Keratinocyte (primary cell): ENCODE data around the gene CILP2. TPM values are rescaled to one million over a fixed set of nuclear protein-coding genes. Genes with fewer than 3 reads are reported as not detected.

Experiments used
- DNase-seq: peaks from one replicate; pipeline ENCODE4 v3.0.0-alpha.2; 2011; ENCODE audit warnings: low read depth, missing footprints, low spot score
- FAIRE-seq: peaks from 2 replicates; lab custom pipeline; 2011; peaks lifted over from hg19 to GRCh38; lab: Jason Lieb, UNC
- H2AFZ ChIP-seq: 2 replicates; pipeline ENCODE4 v1.6.0; 2012; ENCODE audit warnings: low read length, control low read depth, inconsistent platforms; ENCODE audit not compliant: control insufficient read depth
- H3K27ac ChIP-seq: 2 replicates; pipeline ENCODE4 v1.5.1; 2011; ENCODE audit warnings: low read length; ENCODE audit not compliant: control insufficient read depth, insufficient read depth
- H3K27me3 ChIP-seq: 3 replicates; pipeline ENCODE4 v1.6.0; 2011; ENCODE audit warnings: low read length; ENCODE audit not compliant: control insufficient read depth, insufficient read depth; ENCODE audit errors: extremely low read depth
- H3K36me3 ChIP-seq, 2 experiments: 2 replicates in 1 of 2; 3 replicates in 1 of 2; pipeline ENCODE4 v1.5.1; 2011; ENCODE audit warnings: low read length in 2 of 2, mild to moderate bottlenecking in 1 of 2; ENCODE audit not compliant: control insufficient read depth in 2 of 2, insufficient read depth in 2 of 2; ENCODE audit errors: extremely low read depth in 1 of 2
- H3K4me1 ChIP-seq: 3 replicates; pipeline ENCODE4 v1.5.1; 2011; ENCODE audit warnings: low read length; ENCODE audit not compliant: control insufficient read depth, insufficient read depth; ENCODE audit errors: extremely low read depth
- H3K4me2 ChIP-seq: 3 replicates; pipeline ENCODE4 v1.6.0; 2011; ENCODE audit warnings: low read depth, low read length; ENCODE audit not compliant: control insufficient read depth, insufficient read depth; ENCODE audit errors: extremely low read depth
- H3K4me3 ChIP-seq, 3 experiments: fragments of 200-600 bp in 1 of 3; sonication (generic) in 1 of 3; 2 replicates in 2 of 3; 3 replicates in 1 of 3; pipeline ENCODE4 v1.5.1; 2011 to 2016; ENCODE audit warnings: low read length in 3 of 3, mild to moderate bottlenecking in 3 of 3, control low read depth in 2 of 3, inconsistent platforms in 1 of 3, low read depth in 1 of 3, mixed read lengths in 1 of 3, mixed run types in 1 of 3, moderate library complexity in 1 of 3; ENCODE audit not compliant: control insufficient read depth in 2 of 3, insufficient read depth in 2 of 3; ENCODE audit errors: extremely low read depth in 1 of 3
- H3K79me2 ChIP-seq: 2 replicates; pipeline ENCODE4 v1.6.0; 2012; ENCODE audit warnings: low read length; ENCODE audit not compliant: control insufficient read depth, insufficient read depth
- H3K9ac ChIP-seq: 3 replicates; pipeline ENCODE4 v1.6.0; 2011; ENCODE audit warnings: low read length; ENCODE audit not compliant: control insufficient read depth, insufficient read depth; ENCODE audit errors: extremely low read depth
- H3K9me1 ChIP-seq: 3 replicates; pipeline ENCODE4 v1.6.0; 2011; ENCODE audit warnings: low read length; ENCODE audit not compliant: control insufficient read depth, insufficient read depth; ENCODE audit errors: extremely low read depth
- H3K9me3 ChIP-seq: 2 replicates; pipeline ENCODE4 v1.5.1; 2012; ENCODE audit warnings: low read depth, low read length; ENCODE audit not compliant: control insufficient read depth
- H4K20me1 ChIP-seq: 3 replicates; pipeline ENCODE4 v1.6.0; 2011; ENCODE audit warnings: low read length; ENCODE audit not compliant: control insufficient read depth, insufficient read depth; ENCODE audit errors: extremely low read depth
- CTCF ChIP-seq, 3 experiments: IDR thresholded peaks in 1 of 3; conservative IDR thresholded peaks in 1 of 3; optimal IDR thresholded peaks in 1 of 3; 2 replicates in 2 of 3; 3 replicates in 1 of 3; pipeline versions ENCODE3 to v1.5.1; 2011; ENCODE audit warnings: low read length in 3 of 3, mild to moderate bottlenecking in 3 of 3, moderate library complexity in 2 of 3, control low read depth in 1 of 3, inconsistent platforms in 1 of 3; ENCODE audit not compliant: insufficient read depth in 2 of 3; ENCODE audit errors: extremely low read depth in 1 of 3
- EZH2 ChIP-seq: IDR thresholded peaks from one replicate; pipeline ENCODE4 v1.6.1; 2012; ENCODE audit warnings: inconsistent platforms, mild to moderate bottlenecking, low read length, moderate library complexity
- dilution Hi-C: fragments of 300-500 bp; cut with MboI; formaldehyde crosslinking; loops from one replicate; pipeline ENCODE4 v1.7.0; 2020; ENCODE audit warnings: low sequenced_read_pairs; ENCODE audit not compliant: extremely low pct_ligation_motif_present
- polyA plus RNA-seq, 5 experiments: library from polyadenylated mRNA; depleted of rRNA in 3 of 5; stranded (reverse) in 3 of 5; stranded (forward) in 1 of 5; unstranded in 1 of 5; fragments of >200 nt; gene quantifications; 1 replicate in 1 of 5; 2 replicates in 3 of 5; 3 replicates in 1 of 5; pipeline versions ENCODE4 v1.2.1 to v1.2.3, GENCODE V29; 2011 to 2012; ENCODE audit warnings: missing spikeins in 2 of 5, low read depth in 1 of 5, low replicate concordance in 1 of 5

CILP2 gene
- polyA plus RNA-seq, 1 donor (not counting 4 experiments of a cell fraction or from before 2014, with no cell fraction given): 0.07 TPM

- no peaks in the 10 kb centered on the region for H3K9me1 ChIP-seq
- H3K4me2 ChIP-seq: no peak overlapping the region
- H3K36me3 ChIP-seq: no peaks in the 10 kb centered on the region
- H3K9me3 ChIP-seq: no peaks in the 10 kb centered on the region
- H2AFZ ChIP-seq: no peak overlapping the region
- no peak for FAIRE-seq
- no peaks in the 10 kb centered on the region for H3K27me3 ChIP-seq
- H3K27ac ChIP-seq: no peak overlapping the region
- no peaks in the 10 kb centered on the region for H4K20me1 ChIP-seq
- TF ChIP-seq EZH2 (no peak), CTCF (optimal IDR thresholded peaks at IDR 0.05 in 1 of 3, IDR thresholded peaks at IDR 0.05 in 1 of 3, conservative IDR thresholded peaks at IDR 0.05 in 1 of 3; ENCODE audit: extremely low read depth in 1 of 3, insufficient read depth in 2 of 3, low read length in 3 of 3) (no peak)
- no peak overlapping the region for H3K4me3 ChIP-seq
- H3K79me2 ChIP-seq: no peaks in the 10 kb centered on the region
- dilution Hi-C loops: no loop called here
- DNase-seq: no peak
- no peak overlapping the region for H3K9ac ChIP-seq
- H3K4me1 ChIP-seq: no peaks in the 10 kb centered on the region
These were observed 33.2 kb downstream of the CILP2 start for GRCh38 chr19:19571071-19571786.

- Histone ChIP-seq H3K9me1 (no peaks in the 10 kb centered on the region), H3K79me2 (no peaks in the 10 kb centered on the region), H3K4me2 (no peak overlapping the region), H3K4me1 (no peaks in the 10 kb centered on the region), H3K36me3 (no peaks in the 10 kb centered on the region), H3K9me3 (no peaks in the 10 kb centered on the region), H2AFZ (no peak overlapping the region), H4K20me1 (no peaks in the 10 kb centered on the region), H3K4me3 (no peak overlapping the region), H3K27ac (no peak overlapping the region), H3K9ac (no peak overlapping the region), H3K27me3 (no peaks in the 10 kb centered on the region)
- no peak for FAIRE-seq
- dilution Hi-C loops: no loop called here
- TF ChIP-seq EZH2: no peak
- TF ChIP-seq CTCF (optimal IDR thresholded peaks at IDR 0.05 in 1 of 3, IDR thresholded peaks at IDR 0.05 in 1 of 3, conservative IDR thresholded peaks at IDR 0.05 in 1 of 3; ENCODE audit: extremely low read depth in 1 of 3, insufficient read depth in 2 of 3, low read length in 3 of 3): no peak
- DNase-seq: no peak
These were observed 37.3 kb downstream of the CILP2 start for GRCh38 chr19:19575411-19575810.
